Measurements from ENCODE around the gene MAP7. TPM values are rescaled to one million over a fixed set of nuclear protein-coding genes. Genes with fewer than 3 reads are reported as not detected.

The MAP7 gene
- total RNA-seq, 2 experiments from 2014 or later, result 2.1 to 2.3 TPM

DNA sequence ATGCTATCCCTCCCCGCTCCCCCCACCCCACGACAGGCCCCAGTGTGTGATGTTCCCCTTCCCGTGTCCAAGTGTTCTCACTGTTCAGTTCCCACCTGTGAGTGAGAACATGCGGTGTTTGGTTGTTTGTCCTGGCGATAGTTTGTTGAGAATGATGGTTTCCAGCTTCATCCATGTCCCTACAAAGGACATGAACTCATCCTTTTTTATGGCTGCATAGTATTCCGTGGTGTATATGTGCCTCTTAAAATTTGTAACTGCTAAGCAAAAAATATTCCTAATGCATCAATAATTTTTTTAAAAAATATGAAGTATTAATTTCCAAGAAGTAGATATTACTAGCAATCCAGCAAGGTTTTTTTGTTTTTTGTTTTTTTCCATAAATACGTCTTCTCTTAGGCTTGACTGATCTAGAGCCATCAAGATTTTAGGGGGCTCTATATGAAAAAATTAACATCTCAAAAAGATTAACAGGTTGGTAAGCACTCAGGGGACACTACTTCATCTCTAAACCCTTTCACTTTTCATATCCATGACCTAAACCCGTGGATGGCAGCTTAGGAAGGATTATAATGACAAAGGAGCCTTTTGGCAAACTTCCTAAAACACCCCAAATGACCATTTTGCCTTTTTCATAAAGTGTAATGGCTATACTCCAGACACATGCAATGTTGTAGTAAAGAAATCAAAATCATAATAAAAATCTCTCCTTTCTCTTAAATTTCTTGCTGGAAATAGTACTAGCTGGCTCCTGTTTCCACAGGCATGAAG, 14.2 kb downstream of the MAP7 start:
- ChIA-PET CTCF (no interaction called here), POLR2A (no interaction called here)
- H3K4me3 Mint-ChIP-seq, result no peak overlapping the region
- DNase-seq, result no peak
- H3K36me3 Mint-ChIP-seq (ENCODE audit: low read depth), result no peaks in the 10 kb centered on the region
- H3K4me1 Mint-ChIP-seq, result peaks cover 4% of the 10 kb centered on the region
- no peak overlapping the region for H3K27ac Mint-ChIP-seq
- peaks cover 13% of the 10 kb centered on the region for H3K27me3 Mint-ChIP-seq
- no peaks in the 10 kb centered on the region for H3K9me3 Mint-ChIP-seq

DNA sequence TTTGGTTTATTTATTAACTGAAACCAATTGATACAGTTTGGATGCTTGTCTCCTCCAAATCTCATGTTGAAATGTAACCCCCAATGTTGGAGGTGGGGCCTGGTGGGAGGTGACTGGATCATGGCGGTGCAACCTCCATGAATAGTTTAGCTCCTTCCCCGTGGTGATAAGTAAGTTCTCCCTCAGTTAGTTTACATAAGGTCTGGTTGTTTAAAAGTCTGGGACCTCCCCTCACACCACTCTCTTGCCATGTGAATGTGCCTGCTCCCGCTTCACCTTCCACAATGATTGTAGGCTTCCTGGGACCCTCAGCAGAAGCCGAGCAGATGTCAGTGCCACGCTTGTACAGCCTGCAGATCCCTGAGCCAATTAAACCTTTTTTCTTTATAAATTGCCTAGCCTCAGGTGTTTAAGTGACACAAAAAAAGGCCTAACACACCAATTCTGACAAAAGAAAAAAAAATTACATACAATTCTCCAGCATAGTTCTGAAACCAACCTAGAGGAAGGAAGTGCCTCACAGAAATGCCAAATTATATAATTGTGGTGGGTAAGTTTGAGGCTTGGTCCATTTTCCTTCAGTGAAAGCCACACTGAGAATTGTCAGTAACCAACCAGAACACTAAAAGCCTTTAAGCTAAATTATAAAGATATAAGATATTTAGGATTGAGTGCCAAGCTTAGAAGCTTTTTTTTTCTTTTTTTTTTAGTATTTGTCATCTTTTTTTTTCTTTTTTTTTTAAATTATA, 15.0 kb downstream of the MAP7 start:
- Mint-ChIP-seq H3K27ac (no peak overlapping the region), H3K36me3 (ENCODE audit: low read depth) (no peaks in the 10 kb centered on the region), H3K4me3 (no peak overlapping the region), H3K27me3 (peaks cover 9% of the 10 kb centered on the region), H3K9me3 (no peaks in the 10 kb centered on the region), H3K4me1 (peaks cover 4% of the 10 kb centered on the region)
- POLR2A ChIA-PET, result no interaction called here
- DNase-seq, result no peak
- CTCF ChIA-PET, result interaction anchor here (0.6 kb wide), 1 partner anchor 1514 kb away, joined by 3 read pairs; no protein-coding TSS in a partner anchor

DNA sequence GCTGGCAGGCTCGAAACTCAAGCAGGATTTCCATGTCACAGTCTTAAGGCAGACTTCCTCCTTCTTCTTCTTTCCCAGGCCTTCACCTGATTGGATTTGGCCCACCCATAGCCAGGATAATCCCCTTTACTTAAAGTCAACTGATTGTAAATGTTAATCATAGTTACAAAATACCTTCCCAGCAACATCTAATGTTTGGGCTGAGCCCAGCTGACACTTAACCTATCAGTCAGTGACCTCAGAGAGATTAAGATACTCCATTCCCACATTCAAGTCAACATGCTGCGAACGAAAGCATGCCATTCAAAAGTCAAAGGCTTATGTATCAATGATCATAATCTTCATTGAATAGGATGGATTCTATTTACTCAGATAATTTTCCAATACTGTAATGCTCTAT, 16.0 kb downstream of the MAP7 start:
- no peaks in the 10 kb centered on the region for H3K9me3 Mint-ChIP-seq
- H3K27ac Mint-ChIP-seq, result no peak overlapping the region
- H3K27me3 Mint-ChIP-seq, result peaks cover 9% of the 10 kb centered on the region
- peaks cover 4% of the 10 kb centered on the region for H3K4me1 Mint-ChIP-seq
- ChIA-PET POLR2A (no interaction called here), CTCF (no interaction called here)
- no peak overlapping the region for H3K4me3 Mint-ChIP-seq
- no peak for DNase-seq
- no peaks in the 10 kb centered on the region for H3K36me3 Mint-ChIP-seq (ENCODE audit: low read depth)

DNA sequence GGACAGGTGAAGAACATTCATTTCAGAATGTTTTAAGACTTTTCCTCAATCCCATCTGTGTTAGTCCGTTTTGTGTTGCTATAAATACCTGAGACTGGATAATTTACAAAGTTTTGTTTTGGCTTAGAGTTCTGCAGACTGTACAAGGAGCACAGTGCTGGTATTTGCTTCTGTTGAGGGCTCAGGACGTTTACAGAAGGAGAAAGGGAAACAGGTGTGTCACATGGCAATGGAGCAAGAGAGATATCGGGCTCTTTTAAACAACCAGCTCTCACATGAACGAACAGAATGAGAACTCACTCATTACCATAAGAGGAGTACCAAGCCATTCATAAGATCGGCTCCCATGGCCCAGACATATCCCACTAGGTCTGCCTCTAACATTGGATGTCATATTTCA, 16.7 kb downstream of the MAP7 start:
- Mint-ChIP-seq H3K4me3 (no peak overlapping the region), H3K4me1 (peaks cover 4% of the 10 kb centered on the region), H3K27me3 (peaks cover 9% of the 10 kb centered on the region), H3K9me3 (no peaks in the 10 kb centered on the region), H3K27ac (no peak overlapping the region), H3K36me3 (ENCODE audit: low read depth) (no peaks in the 10 kb centered on the region)
- POLR2A ChIA-PET, result no interaction called here
- no peak for DNase-seq
- CTCF ChIA-PET, result no interaction called here

DNA sequence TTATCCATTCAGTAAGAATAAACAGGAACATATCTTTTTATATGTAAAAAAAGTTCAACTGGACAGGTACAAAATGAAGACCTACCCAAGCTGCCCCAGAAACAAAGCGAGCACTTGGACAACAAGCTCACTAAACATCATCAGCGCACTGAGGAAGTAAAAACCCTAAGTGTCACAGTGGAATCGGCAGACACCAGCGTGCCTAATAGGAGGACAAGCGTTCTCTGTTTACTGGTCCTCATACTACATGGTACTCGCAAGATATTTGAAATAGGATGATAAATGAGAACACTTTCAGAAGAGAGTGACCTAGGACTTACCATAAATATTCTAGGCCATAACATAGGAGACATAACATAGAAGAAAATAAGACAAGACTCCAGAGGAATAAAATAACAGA, 18.2 kb downstream of the MAP7 start:
- Mint-ChIP-seq H3K9me3 (no peaks in the 10 kb centered on the region), H3K27me3 (peaks cover 9% of the 10 kb centered on the region), H3K36me3 (ENCODE audit: low read depth) (no peaks in the 10 kb centered on the region), H3K4me3 (no peak overlapping the region), H3K27ac (no peak overlapping the region), H3K4me1 (peaks cover 8% of the 10 kb centered on the region)
- ChIA-PET CTCF (interaction anchor here (0.5 kb wide), 1 partner anchor 1257 kb away, joined by 3 read pairs; no protein-coding TSS in a partner anchor), POLR2A (interaction anchor here (1.2 kb wide), 1 partner anchor 20 kb away, joined by 3 read pairs; no protein-coding TSS in a partner anchor)
- DNase-seq, result no peak

DNA sequence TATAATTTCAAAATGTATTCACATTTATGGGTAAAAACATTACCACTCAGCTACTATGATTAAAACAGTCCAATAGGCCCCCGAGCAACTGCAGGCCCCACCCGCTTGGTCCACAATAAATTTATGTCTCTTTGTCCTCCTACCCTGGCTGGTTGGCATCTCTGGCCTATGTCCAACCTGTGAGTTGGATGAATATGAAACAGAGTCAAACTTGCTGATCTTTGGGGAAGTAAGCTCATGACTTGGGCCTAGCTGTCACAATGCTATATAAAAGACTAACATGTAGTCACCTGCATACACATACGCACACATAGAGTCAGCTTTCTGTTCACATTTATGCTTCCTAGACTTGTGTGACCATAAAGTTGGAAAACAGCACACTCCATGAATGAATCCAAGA, 20.5 kb downstream of the MAP7 start:
- ChIA-PET POLR2A (no interaction called here), CTCF (interaction anchor here (0.6 kb wide), 1 partner anchor 1129 kb away, joined by 3 read pairs; no protein-coding TSS in a partner anchor)
- peaks cover 19% of the 10 kb centered on the region for H3K4me1 Mint-ChIP-seq

DNA sequence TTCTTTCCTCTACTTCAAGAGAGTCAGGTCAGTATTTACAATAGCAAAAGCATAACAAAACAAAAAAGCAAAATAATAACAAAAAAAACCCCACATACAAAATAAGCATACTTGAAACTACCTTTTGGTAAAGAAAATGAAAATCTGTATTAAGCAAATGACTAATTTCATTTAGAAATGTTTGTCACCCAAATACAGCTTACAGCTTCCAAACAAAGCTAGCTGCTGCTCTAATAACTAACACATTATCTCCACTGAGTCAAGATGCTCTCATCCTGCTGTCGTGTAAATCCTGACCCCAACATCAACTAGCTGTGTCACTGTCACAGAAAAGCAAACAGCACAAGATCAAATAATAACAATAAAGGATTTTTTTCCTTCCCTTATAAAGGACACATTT, 21.7 kb downstream of the MAP7 start:
- no peak for DNase-seq
- Mint-ChIP-seq H3K36me3 (ENCODE audit: low read depth) (no peaks in the 10 kb centered on the region), H3K27me3 (peaks cover 8% of the 10 kb centered on the region), H3K4me1 (peaks cover 19% of the 10 kb centered on the region), H3K4me3 (no peak overlapping the region), H3K27ac (no peak overlapping the region), H3K9me3 (no peaks in the 10 kb centered on the region)
- ChIA-PET POLR2A (no interaction called here), CTCF (interaction anchor here (0.6 kb wide), 1 partner anchor 231 kb away, joined by 5 read pairs; no protein-coding TSS in a partner anchor)

More for the DNA sequence above, 20.5 kb downstream of the MAP7 start:
- Mint-ChIP-seq H3K27me3 (peaks cover 13% of the 10 kb centered on the region), H3K9me3 (no peaks in the 10 kb centered on the region), H3K4me3 (no peak overlapping the region), H3K27ac (no peak overlapping the region), H3K36me3 (ENCODE audit: low read depth) (no peaks in the 10 kb centered on the region)
- no peak for DNase-seq

DNA sequence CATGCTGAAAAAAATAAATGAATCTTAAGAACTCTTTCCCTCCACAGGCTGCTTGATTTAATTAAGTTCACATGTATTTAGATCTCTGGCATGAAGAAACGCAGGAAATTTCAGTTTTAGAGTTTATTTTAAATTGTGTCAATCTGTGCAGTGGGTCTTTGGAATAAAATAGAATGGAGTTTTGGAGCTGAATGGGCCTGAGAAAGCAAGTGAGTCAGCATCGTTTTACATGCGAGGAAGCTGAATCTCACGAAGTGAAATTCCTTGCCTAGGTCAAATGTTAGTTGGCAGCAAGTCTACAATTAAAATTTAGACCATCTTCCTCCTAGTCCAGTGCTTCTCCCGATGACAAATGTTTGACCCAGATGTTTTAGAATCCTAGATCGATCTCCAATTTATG, 22.4 kb downstream of the MAP7 start:
- no peak for DNase-seq
- Mint-ChIP-seq H3K27ac (no peak overlapping the region), H3K4me1 (peaks cover 19% of the 10 kb centered on the region), H3K9me3 (no peaks in the 10 kb centered on the region), H3K4me3 (no peak overlapping the region), H3K36me3 (ENCODE audit: low read depth) (no peaks in the 10 kb centered on the region), H3K27me3 (peaks cover 8% of the 10 kb centered on the region)
- CTCF ChIA-PET, result no interaction called here
- POLR2A ChIA-PET, result no interaction called here

DNA sequence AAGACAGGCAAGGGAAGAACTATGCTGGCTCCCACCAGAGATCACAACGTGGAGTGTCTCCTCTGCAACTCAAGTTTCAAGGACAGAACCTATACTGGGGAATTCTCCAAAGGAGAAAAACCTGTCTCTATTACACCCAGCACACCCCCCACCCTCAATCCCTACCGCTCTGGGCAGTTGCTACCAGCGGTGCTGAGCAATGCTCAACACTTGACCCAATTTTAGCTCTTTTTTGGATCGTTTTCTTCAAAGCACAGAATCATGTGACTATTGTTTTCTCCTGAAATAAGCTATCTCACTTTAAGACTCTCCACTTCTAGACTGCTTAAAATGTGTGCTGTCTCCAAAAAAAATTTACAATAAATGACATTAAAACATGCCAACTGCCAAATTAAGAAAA, 23.3 kb downstream of the MAP7 start:
- Mint-ChIP-seq H3K36me3 (ENCODE audit: low read depth) (no peaks in the 10 kb centered on the region), H3K9me3 (no peaks in the 10 kb centered on the region), H3K4me3 (no peak overlapping the region), H3K4me1 (peaks cover 19% of the 10 kb centered on the region), H3K27me3 (peaks cover 8% of the 10 kb centered on the region), H3K27ac (no peak overlapping the region)
- ChIA-PET POLR2A (no interaction called here), CTCF (no interaction called here)
- DNase-seq, result no peak

DNA sequence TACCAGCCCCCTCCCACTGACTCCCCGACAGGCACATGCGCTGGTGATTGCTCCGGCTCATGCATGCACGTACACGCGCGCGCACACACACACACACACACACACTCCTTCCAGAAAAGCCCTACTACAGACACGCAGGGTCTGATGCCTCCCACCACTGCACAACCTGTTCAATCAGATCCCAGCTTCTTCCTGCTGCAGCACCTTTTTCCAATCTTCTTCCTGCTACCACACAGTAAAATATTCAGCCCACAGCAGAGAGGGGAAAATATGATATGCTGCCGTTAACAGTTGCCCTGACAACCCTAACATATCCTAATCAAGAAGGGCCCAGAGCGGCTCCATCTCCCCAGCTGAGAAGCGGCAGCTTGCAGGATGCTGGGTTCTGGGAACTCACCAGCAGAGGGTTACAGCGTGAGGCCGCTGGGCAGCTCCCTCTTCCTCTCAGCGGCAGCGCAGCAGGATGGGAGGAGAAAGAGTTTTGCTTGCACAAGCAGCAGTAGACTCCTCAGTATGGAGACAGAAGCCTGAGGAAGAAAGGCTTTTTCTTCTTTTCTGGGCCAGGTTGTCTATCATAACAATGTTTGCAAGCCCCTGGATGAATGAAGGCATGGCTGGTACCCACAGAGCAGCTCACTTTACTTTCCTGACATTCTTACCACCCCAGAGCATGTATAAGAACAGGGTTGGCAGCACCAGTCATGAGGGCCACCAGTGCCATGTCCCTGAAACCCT, 23.9 kb downstream of the MAP7 start:
- POLR2A ChIA-PET, result no interaction called here
- Mint-ChIP-seq H3K36me3 (ENCODE audit: low read depth) (no peaks in the 10 kb centered on the region), H3K27me3 (peaks cover 5% of the 10 kb centered on the region), H3K27ac (no peak overlapping the region), H3K4me1 (peaks cover 19% of the 10 kb centered on the region), H3K4me3 (no peak overlapping the region), H3K9me3 (no peaks in the 10 kb centered on the region)
- CTCF ChIA-PET, result no interaction called here
- peak; percentile 53 for DNase-seq

DNA sequence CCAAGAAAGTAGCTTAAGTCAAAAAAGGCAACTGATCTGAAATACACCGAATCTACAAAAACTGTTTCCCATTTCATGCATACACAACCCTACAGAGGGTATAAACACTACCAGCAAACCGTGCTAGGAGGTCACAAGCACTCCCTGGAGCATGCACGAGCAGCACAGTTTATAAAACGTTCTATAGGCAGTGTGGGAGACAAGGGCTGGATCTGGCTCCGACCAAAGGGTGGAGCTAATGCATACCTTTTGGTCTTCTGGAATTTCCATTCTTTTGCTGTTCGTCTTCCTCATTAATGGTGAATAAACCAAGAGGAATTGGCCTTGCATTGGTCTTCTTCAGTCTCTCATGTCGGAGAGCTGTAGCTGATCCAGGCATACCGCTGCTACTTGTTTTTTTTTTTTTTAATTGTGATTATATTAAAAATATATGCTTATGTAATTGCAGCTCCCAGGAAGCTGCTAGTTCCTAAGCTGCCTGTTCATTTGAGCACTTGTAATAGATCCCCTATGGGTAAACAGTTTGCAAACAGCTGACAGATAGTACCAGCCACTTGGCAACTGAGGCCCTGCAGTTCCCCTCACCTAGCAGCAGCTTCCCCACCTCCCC, 24.5 kb downstream of the MAP7 start:
- no peaks in the 10 kb centered on the region for H3K9me3 Mint-ChIP-seq
- POLR2A ChIA-PET, result no interaction called here
- H3K4me3 Mint-ChIP-seq, result no peak overlapping the region
- CTCF ChIA-PET, result interaction anchor here (0.6 kb wide), 1 partner anchor 100 kb away, joined by 3 read pairs; no protein-coding TSS in a partner anchor
- H3K4me1 Mint-ChIP-seq, result peaks cover 19% of the 10 kb centered on the region
- H3K27me3 Mint-ChIP-seq, result peaks cover 4% of the 10 kb centered on the region
- H3K27ac Mint-ChIP-seq, result no peak overlapping the region
- H3K36me3 Mint-ChIP-seq (ENCODE audit: low read depth), result no peaks in the 10 kb centered on the region
- DNase-seq, result no peak

DNA sequence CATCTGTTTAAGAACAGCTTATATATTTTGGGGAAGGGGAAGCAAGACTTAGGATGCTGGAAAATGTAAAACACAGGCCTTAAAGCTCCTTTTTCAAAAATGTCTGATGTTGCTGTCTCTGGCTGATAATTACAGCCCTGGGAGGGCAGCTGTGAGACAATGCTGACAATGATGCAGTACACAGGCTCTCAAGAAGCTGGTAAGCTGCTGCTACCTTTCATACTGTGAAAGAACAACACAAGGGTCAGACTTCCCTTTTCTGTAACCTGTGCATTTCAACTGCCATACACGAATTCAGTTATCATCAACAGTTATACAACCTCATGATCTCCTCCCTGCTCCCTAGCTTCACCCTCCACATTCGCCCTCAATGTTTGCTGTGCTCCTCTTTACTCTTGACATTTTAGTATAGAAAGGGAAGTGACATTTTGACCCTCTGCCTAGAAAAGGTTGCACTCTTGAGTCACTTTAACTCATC, 25.2 kb downstream of the MAP7 start:
- ChIA-PET POLR2A (no interaction called here), CTCF (no interaction called here)
- Mint-ChIP-seq H3K36me3 (ENCODE audit: low read depth) (no peaks in the 10 kb centered on the region), H3K27me3 (peaks cover 4% of the 10 kb centered on the region), H3K9me3 (no peaks in the 10 kb centered on the region), H3K4me3 (no peak overlapping the region), H3K4me1 (peaks cover 19% of the 10 kb centered on the region), H3K27ac (no peak overlapping the region)
- no peak for DNase-seq

All from activated CD4-positive, alpha-beta T cell treated with anti-CD3 and anti-CD28 coated beads, Interleukin-2, amount 10 ng/mL, durations not matched to agents 7 days and 5 days (primary cell).